ENCODE results near the gene VEZF1. TPM values are rescaled to one million over a fixed set of nuclear protein-coding genes. Genes with fewer than 3 reads are reported as not detected.
A peak's percentile ranks its signal among the peaks of the same experiment; 100 is the strongest.

VEZF1 gene
- polyA plus RNA-seq, 4 donors, result 98.0 to 120 (median 106) TPM

GRCh38 chr17:58001461-58002124, 13.5 kb upstream of the VEZF1 start:
- no peak for DNase-seq (ENCODE audit: low read depth in 4 of 4, low spot score in 3 of 4)

- peak; percentile 51 to 65 (median 60) for DNase-seq (ENCODE audit: low read depth in 4 of 4, low spot score in 3 of 4)
Measured at GRCh38 chr17:57999496-58000017, 11.5 kb upstream of the VEZF1 start.

- no peak for DNase-seq (ENCODE audit: low read depth in 4 of 4, low spot score in 3 of 4)
Measured at GRCh38 chr17:57999010-57999495, 11.0 kb upstream of the VEZF1 start.

- DNase-seq (ENCODE audit: low read depth in 4 of 4, low spot score in 3 of 4), result no peak
Measured at GRCh38 chr17:57997085-57997809, 9.2 kb upstream of the VEZF1 start.

GRCh38 chr17:57995076-57995956, 7.3 kb upstream of the VEZF1 start:
- peak in 3 of 4 donors; percentile 47 to 58 (median 54) for DNase-seq (ENCODE audit: low read depth in 4 of 4, low spot score in 3 of 4)

GRCh38 chr17:57994436-57994835, 6.4 kb upstream of the VEZF1 start:
- DNase-seq (ENCODE audit: low read depth in 4 of 4, low spot score in 3 of 4), result no peak

- DNase-seq (ENCODE audit: low read depth in 4 of 4, low spot score in 3 of 4), result no peak
Measured at GRCh38 chr17:57993471-57994365, 5.7 kb upstream of the VEZF1 start.

GRCh38 chr17:57991537-57991936, 3.5 kb upstream of the VEZF1 start:
- no peak for DNase-seq (ENCODE audit: low read depth in 4 of 4, low spot score in 3 of 4)

- DNase-seq (ENCODE audit: low read depth in 4 of 4, low spot score in 3 of 4), result no peak
Measured at GRCh38 chr17:57990037-57990436, 2.0 kb upstream of the VEZF1 start.

- DNase-seq (ENCODE audit: low read depth in 4 of 4, low spot score in 3 of 4), result peak; percentile 50 to 63 (median 53)
Measured at GRCh38 chr17:57988301-57989250, 522 bp upstream of the VEZF1 start.

GRCh38 chr17:57986841-57987580, 1.0 kb downstream of the VEZF1 start:
- peak in 3 of 4 donors; percentile 48 to 55 (median 50) for DNase-seq (ENCODE audit: low read depth in 4 of 4, low spot score in 3 of 4)

- no peak for DNase-seq (ENCODE audit: low read depth in 4 of 4, low spot score in 3 of 4)
Measured at GRCh38 chr17:57985675-57985974, 2.4 kb downstream of the VEZF1 start.

- DNase-seq (ENCODE audit: low read depth in 4 of 4, low spot score in 3 of 4), result no peak
Measured at GRCh38 chr17:57984936-57985674, 2.9 kb downstream of the VEZF1 start.

GRCh38 chr17:57984261-57984890, 3.7 kb downstream of the VEZF1 start:
- no peak for DNase-seq (ENCODE audit: low read depth in 4 of 4, low spot score in 3 of 4)

- DNase-seq (ENCODE audit: low read depth in 4 of 4, low spot score in 3 of 4), result no peak
Measured at GRCh38 chr17:57983446-57983845, 4.6 kb downstream of the VEZF1 start.

- no peak for DNase-seq (ENCODE audit: low read depth in 4 of 4, low spot score in 3 of 4)
Measured at GRCh38 chr17:57982452-57983170, 5.4 kb downstream of the VEZF1 start.
